HepG2 (cell line): ENCODE data around the gene TNFSF11. TPM values are rescaled to one million over a fixed set of nuclear protein-coding genes. Genes with fewer than 3 reads are reported as not detected.

Experiments used
- ATAC-seq: fragments of 200-7000 bp; cut with Tn5 transposase; 3 replicates; pipeline ENCODE4 v1.9.1; 2020; ENCODE audit warnings: mild to moderate bottlenecking, moderate library complexity
- BruUV-seq: library from RNA; stranded (reverse); fragments of 400-500 nt; replicated peaks from 2 replicates; lab custom pipeline; 2021; lab: Mats Ljungman, UMichigan
- CTCF ChIA-PET: fragments of 300-600 bp; formaldehyde crosslinking; extraction: SDS; loops from one replicate; lab custom pipeline; 2021; ENCODE audit warnings: low total read pairs, inconsistent platforms, low intra/inter-chr PET ratio; lab: Yijun Ruan, JAX
- POLR2A ChIA-PET: fragments of 350-600 bp; sonication (Branson Sonifier 250); formaldehyde crosslinking; loops from one replicate; lab custom pipeline; 2020; ENCODE audit warnings: antibody characterized with exemption, inconsistent platforms; lab: Yijun Ruan, JAX
- DNase-seq: peaks from one replicate; pipeline ENCODE4 v3.0.0-alpha.2; 2015; ENCODE audit warnings: low spot score
- FAIRE-seq: peaks from 3 replicates; lab custom pipeline; 2011; peaks lifted over from hg19 to GRCh38; lab: Jason Lieb, UNC
- H2AFZ ChIP-seq: one replicate; pipeline ENCODE4 v1.6.1; 2011; ENCODE audit warnings: low read length, inconsistent platforms
- H3K27ac ChIP-seq: fragments of 300-600 bp; 3 replicates; pipeline ENCODE4 v1.8.0; 2011; ENCODE audit warnings: mixed run types, mild to moderate bottlenecking, mixed read lengths, low read length, inconsistent platforms; ENCODE audit not compliant: insufficient read depth; ENCODE audit errors: extremely low read length
- H3K27me3 ChIP-seq, 2 experiments: fragments of 200-600 bp in 1 of 2; 2 replicates in 1 of 2; 3 replicates in 1 of 2; pipeline versions ENCODE4 v1.6.0 to v1.8.0; 2011; ENCODE audit warnings: low read length in 2 of 2, mild to moderate bottlenecking in 2 of 2, moderate library complexity in 2 of 2, inconsistent platforms in 1 of 2; ENCODE audit not compliant: insufficient read depth in 2 of 2, control insufficient read depth in 1 of 2
- H3K36me3 ChIP-seq, 2 experiments: fragments of 200-600 bp in 1 of 2; replicated peaks in 1 of 2; 2 replicates in 1 of 2; 3 replicates in 1 of 2; pipeline versions ENCODE4 v1.5.1 to v1.8.0; 2011; ENCODE audit warnings: low read length in 2 of 2, inconsistent platforms in 1 of 2; ENCODE audit not compliant: insufficient read depth in 2 of 2, control insufficient read depth in 1 of 2
- H3K4me1 ChIP-seq: 2 replicates; pipeline ENCODE4 v1.5.1; 2012; ENCODE audit warnings: low read length, inconsistent platforms; ENCODE audit not compliant: insufficient read depth
- H3K4me2 ChIP-seq: 2 replicates; pipeline ENCODE4 v1.6.0; 2011; ENCODE audit warnings: low read depth, low read length, inconsistent platforms
- H3K4me3 ChIP-seq, 3 experiments: fragments of 200-600 bp in 1 of 3; sonication (generic), shearing (Covaris generic) in 1 of 3; replicated peaks in 1 of 3; 2 replicates each; pipeline ENCODE4 v1.5.1; 2011 to 2016; ENCODE audit warnings: low read length in 3 of 3, inconsistent platforms in 2 of 3, low read depth in 2 of 3, mild to moderate bottlenecking in 2 of 3, control low read depth in 1 of 3, mixed read lengths in 1 of 3; ENCODE audit not compliant: insufficient read depth in 1 of 3
- H3K79me2 ChIP-seq: one replicate; pipeline ENCODE4 v1.6.1; 2011; ENCODE audit warnings: low read length, inconsistent platforms; ENCODE audit not compliant: insufficient read depth
- H3K9ac ChIP-seq: 2 replicates; pipeline ENCODE4 v1.6.0; 2011; ENCODE audit warnings: mild to moderate bottlenecking, low read depth, low read length, inconsistent platforms; ENCODE audit not compliant: insufficient read depth
- H3K9me3 ChIP-seq: 2 replicates; pipeline ENCODE4 v1.5.1; 2012; ENCODE audit warnings: mild to moderate bottlenecking, low read length
- H4K20me1 ChIP-seq: 2 replicates; pipeline ENCODE4 v1.6.0; 2011; ENCODE audit warnings: inconsistent platforms, mild to moderate bottlenecking, low read length, moderate library complexity; ENCODE audit not compliant: insufficient read depth
- ASH2L ChIP-seq: fragments of 300-600, 200-600 bp; sonication (generic); IDR thresholded peaks from 2 replicates; pipeline ENCODE4 v1.7.0; 2017; ENCODE audit warnings: low read depth, mild to moderate bottlenecking, moderate library complexity, mixed read lengths, low read length; ENCODE audit not compliant: insufficient read length
- BCL6 ChIP-seq: IDR thresholded peaks from 2 replicates; pipeline ENCODE4 v1.6.1; 2016; ENCODE audit warnings: missing genetic modification reagents, missing compliant biosample characterization
- CEBPB ChIP-seq: IDR thresholded peaks from 2 replicates; pipeline ENCODE4 v1.6.1; 2011; ENCODE audit warnings: low read depth, low read length, improper control_type of control experiment, borderline replicate concordance
- CEBPG ChIP-seq: IDR thresholded peaks from 2 replicates; pipeline ENCODE4 v1.6.1; 2016
- ETS1 ChIP-seq: sonication (generic); formaldehyde crosslinking; IDR thresholded peaks from 2 replicates; pipeline ENCODE4 v1.4.0; 2020; ENCODE audit warnings: missing genetic modification reagents
- FOXP1 ChIP-seq, 2 experiments: fragments of 450-650 bp in 1 of 2; IDR thresholded peaks; 2 replicates each; pipeline ENCODE4 v1.6.1; 2017 to 2018; ENCODE audit warnings: antibody characterized with exemption in 1 of 2
- HNF4A ChIP-seq: sonication (generic); formaldehyde crosslinking; IDR thresholded peaks from 2 replicates; pipeline ENCODE4 v1.4.0; 2020; ENCODE audit warnings: missing genetic modification reagents
- MAZ ChIP-seq, 2 experiments: sonication (generic) in 1 of 2; formaldehyde crosslinking in 1 of 2; IDR thresholded peaks; 2 replicates each; pipeline versions ENCODE4 v1.5.0 to v1.6.1; 2012 to 2020; ENCODE audit warnings: low read depth in 2 of 2, mild to moderate bottlenecking in 2 of 2, borderline replicate concordance in 1 of 2, improper control_type of control experiment in 1 of 2, low read length in 1 of 2, missing genetic modification reagents in 1 of 2, moderate library complexity in 1 of 2
- NCOR1 ChIP-seq: fragments of 200-600 bp; sonication (generic); IDR thresholded peaks from 2 replicates; pipeline ENCODE4 v1.7.0; 2017; ENCODE audit warnings: antibody characterized with exemption, low read length, borderline replicate concordance
- SMC3 ChIP-seq: IDR thresholded peaks from 2 replicates; pipeline ENCODE4 v1.6.1; 2011; ENCODE audit warnings: low read length, improper control_type of control experiment
- STAG1 ChIP-seq: sonication (generic); formaldehyde crosslinking; IDR thresholded peaks from 2 replicates; pipeline ENCODE4 v1.4.0; 2020; ENCODE audit warnings: missing genetic modification reagents
- TBL1XR1 ChIP-seq: fragments of 150-350 bp; IDR thresholded peaks from 2 replicates; pipeline ENCODE4 v1.6.1; 2014; ENCODE audit warnings: borderline replicate concordance, low read length; ENCODE audit not compliant: partially characterized antibody
- TEF ChIP-seq: sonication (generic); formaldehyde crosslinking; IDR thresholded peaks from 2 replicates; pipeline ENCODE4 v1.5.0; 2020; ENCODE audit warnings: missing genetic modification reagents
- TSC22D2 ChIP-seq: sonication (generic); formaldehyde crosslinking; IDR thresholded peaks from 2 replicates; pipeline ENCODE4 v1.5.1; 2020; ENCODE audit warnings: missing genetic modification reagents, mild to moderate bottlenecking, borderline replicate concordance
- ZBTB20 ChIP-seq: sonication (generic); formaldehyde crosslinking; IDR thresholded peaks from 2 replicates; pipeline ENCODE4 v1.8.1; 2023; ENCODE audit warnings: missing genetic modification reagents, low read depth, mild to moderate bottlenecking, borderline replicate concordance
- ZFAT ChIP-seq: sonication (generic); formaldehyde crosslinking; conservative IDR thresholded peaks from 2 replicates; pipeline ENCODE4 v1.8.1; 2023; ENCODE audit warnings: missing genetic modification reagents, inconsistent platforms
- ZFP90 ChIP-seq: sonication (generic); formaldehyde crosslinking; IDR thresholded peaks from 2 replicates; pipeline ENCODE4 v1.8.0; 2022; ENCODE audit warnings: missing genetic modification reagents, mild to moderate bottlenecking, inconsistent platforms, borderline replicate concordance
- ZNF138 ChIP-seq: sonication (generic); formaldehyde crosslinking; IDR thresholded peaks from 2 replicates; pipeline ENCODE4 v1.5.0; 2020; ENCODE audit warnings: mild to moderate bottlenecking, low read depth, missing genetic modification reagents
- WGBS: methylation state at CpG from one replicate; pipeline ENCODE4 v1.1.6; 2017; ENCODE audit warnings: low lambda C conversion rate; 5-methylcytosine and 5-hydroxymethylcytosine counted together
- in situ Hi-C: cut with HindIII; loops from 2 replicates; pipeline ENCODE4 v1.10.0; 2017; ENCODE audit warnings: low pct_unique_long_range_greater_than_20kb; ENCODE audit not compliant: extremely low pct_ligation_motif_present
- intact Hi-C: fragments of 100-400 bp; cut with micrococcal nuclease; formaldehyde crosslinking; loops from one replicate; pipeline ENCODE4 v1.10.0; 2022; ENCODE audit not compliant: unreplicated experiment
- polyA plus RNA-seq, 8 experiments: library from polyadenylated mRNA; depleted of rRNA in 3 of 8; stranded (reverse) in 7 of 8; unstranded in 1 of 8; fragments of >200 nt; fragmentation: Illumina TruSeq in 4 of 8; extraction: Trizol in 4 of 8; gene quantifications; 2 replicates each; pipeline versions ENCODE4 v1.2.1 to v1.2.3, GENCODE V29; 2011 to 2016; ENCODE audit warnings: low read depth in 4 of 8, missing spikeins in 1 of 8, mixed read lengths in 1 of 8; ENCODE audit not compliant: insufficient read depth in 1 of 8
- total RNA-seq, 5 experiments: library from RNA; depleted of rRNA; stranded (reverse); fragments of >200 nt; fragmentation: Illumina TruSeq; extraction: Trizol; gene quantifications; 2 replicates each; pipeline ENCODE4 v1.2.3, GENCODE V29; 2016; ENCODE audit warnings: low read depth in 1 of 5
- TF ChIP-seq, protein P1 (sequence below): sonication (generic); formaldehyde crosslinking; IDR thresholded peaks from 2 replicates; pipeline ENCODE4 v1.5.0; 2020; ENCODE audit warnings: mild to moderate bottlenecking, missing genetic modification reagents, moderate library complexity

Gene TNFSF11
- total and polyA plus RNA-seq, 2 of the 13 experiments (the other 11 are each of a cell fraction or from before 2014, with no cell fraction given): 0.03 TPM; not detected in 1

- no peaks in the 10 kb centered on the region for H4K20me1 ChIP-seq
- POLR2A ChIA-PET: no interaction called here
- H2AFZ ChIP-seq: no peak overlapping the region
- FAIRE-seq (peak; percentile 63), ATAC-seq (peak; percentile 74)
- no peaks in the 10 kb centered on the region for H3K4me1 ChIP-seq
- no TSS peak for BruUV-seq
- H3K9me3 ChIP-seq: no peaks in the 10 kb centered on the region
- 2% methylated on average over 7 of the region's 7 CpGs for WGBS
- H3K9ac ChIP-seq: no peak overlapping the region
- TF ChIP-seq NCOR1 (peak; percentile 65; the same call in 1 of the 2 replicates), ZFP90 (no peak), TSC22D2 (CRISPR knock-in tag) (no peak), CEBPB (peak; percentile 85), SMC3 (peak; percentile 53; the same call in 1 of the 2 replicates), TBL1XR1 (peak; percentile 21), ETS1 (no peak), CEBPG (CRISPR knock-in tag) (0 out of 2 replicates have a peak, but pooled peaks have one; percentile 19), ZNF138 (CRISPR knock-in tag) (no peak), FOXP1 (IDR thresholded peaks at IDR 0.05) (no peak), FOXP1 (CRISPR knock-in tag; IDR thresholded peaks at IDR 0.05) (peak; percentile 16; the same call in 1 of the 2 replicates), TEF (0 out of 2 replicates have a peak, but pooled peaks have one; percentile 38), ASH2L (no peak), STAG1 (CRISPR knock-in tag) (peak; percentile 65), MAZ (IDR thresholded peaks at IDR 0.05; ENCODE audit: borderline replicate concordance, low read depth, low read length) (no peak), MAZ (CRISPR knock-in tag; IDR thresholded peaks at IDR 0.05; ENCODE audit: low read depth) (no peak), ZBTB20 (CRISPR knock-in tag) (no peak), BCL6 (CRISPR knock-in tag) (peak; percentile 78), ZFAT (CRISPR knock-in tag) (no peak), HNF4A (CRISPR knock-in tag) (peak; percentile 31; the same call in 1 of the 2 replicates)
- TF ChIP-seq, protein P1, sequence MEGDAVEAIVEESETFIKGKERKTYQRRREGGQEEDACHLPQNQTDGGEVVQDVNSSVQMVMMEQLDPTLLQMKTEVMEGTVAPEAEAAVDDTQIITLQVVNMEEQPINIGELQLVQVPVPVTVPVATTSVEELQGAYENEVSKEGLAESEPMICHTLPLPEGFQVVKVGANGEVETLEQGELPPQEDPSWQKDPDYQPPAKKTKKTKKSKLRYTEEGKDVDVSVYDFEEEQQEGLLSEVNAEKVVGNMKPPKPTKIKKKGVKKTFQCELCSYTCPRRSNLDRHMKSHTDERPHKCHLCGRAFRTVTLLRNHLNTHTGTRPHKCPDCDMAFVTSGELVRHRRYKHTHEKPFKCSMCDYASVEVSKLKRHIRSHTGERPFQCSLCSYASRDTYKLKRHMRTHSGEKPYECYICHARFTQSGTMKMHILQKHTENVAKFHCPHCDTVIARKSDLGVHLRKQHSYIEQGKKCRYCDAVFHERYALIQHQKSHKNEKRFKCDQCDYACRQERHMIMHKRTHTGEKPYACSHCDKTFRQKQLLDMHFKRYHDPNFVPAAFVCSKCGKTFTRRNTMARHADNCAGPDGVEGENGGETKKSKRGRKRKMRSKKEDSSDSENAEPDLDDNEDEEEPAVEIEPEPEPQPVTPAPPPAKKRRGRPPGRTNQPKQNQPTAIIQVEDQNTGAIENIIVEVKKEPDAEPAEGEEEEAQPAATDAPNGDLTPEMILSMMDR (CRISPR knock-in tag): peak; percentile 71
- TF ChIP-seq, all 625 proteins: peak for 11
- intact Hi-C loops: loop anchor here (1.0 kb wide), 1 partner anchor 1210 kb away; no protein-coding TSS in a partner anchor
- Histone ChIP-seq H3K79me2 (no peaks in the 10 kb centered on the region), H3K4me2 (no peak overlapping the region), H3K36me3 (no peaks in the 10 kb centered on the region), H3K4me3 (no peak overlapping the region), H3K27ac (no peak overlapping the region), H3K27me3 (no peaks in the 10 kb centered on the region)
- in situ Hi-C loops: loop anchor here (10.0 to 25.0 kb wide), 2 partner anchors 543 to 1200 kb away; no protein-coding TSS in a partner anchor
- CTCF ChIA-PET: interaction anchor here (1.2 to 1.9 kb wide), 2 partner anchors 538 to 1210 kb away, joined by 3 to 10 read pairs; no protein-coding TSS in a partner anchor
- DNase-seq: peak; percentile 52
Measured at GRCh38 chr13:42594481-42595252, 20.7 kb downstream of the TNFSF11 start.
